HAP-1 (cell line): Measurements from ENCODE around the gene LTBR.
"Not testable (repeated sequence)": the region's sequence is repeated elsewhere in the genome, so short reads cannot be mapped to it uniquely, and the experiment has no call there.

Experiments
- DNase-seq, 2 experiments: peaks; one replicate each; pipeline ENCODE4 v3.0.0-alpha.2; 2016 to 2020; ENCODE audit warnings: low spot score in 2 of 2
- H3K27me3 ChIP-seq: fragments of 250-450 bp; sonication (Bioruptor Pico); 2 replicates; pipeline ENCODE4 v1.5.1; 2020; ENCODE audit warnings: low read depth, mild to moderate bottlenecking, moderate library complexity
- H3K36me3 ChIP-seq: fragments of 250-450 bp; sonication (Bioruptor Pico); replicated peaks from 2 replicates; pipeline ENCODE4 v1.5.1; 2020; ENCODE audit warnings: mild to moderate bottlenecking
- H3K4me1 ChIP-seq: fragments of 250-450 bp; sonication (Bioruptor Pico); 2 replicates; pipeline ENCODE4 v1.5.1; 2020; ENCODE audit warnings: mild to moderate bottlenecking
- H3K4me3 ChIP-seq: fragments of 250-450 bp; sonication (Bioruptor Pico); 2 replicates; pipeline ENCODE4 v1.5.1; 2020; ENCODE audit warnings: mild to moderate bottlenecking, moderate library complexity
- H3K9me3 ChIP-seq: fragments of 250-450 bp; sonication (Bioruptor Pico); 2 replicates; pipeline ENCODE4 v1.5.1; 2020; ENCODE audit warnings: mild to moderate bottlenecking, moderate library complexity
- in situ Hi-C: fragments of 300-500 bp; cut with MboI; formaldehyde crosslinking; loops from 3 replicates; pipeline ENCODE4 v1.14.3; 2020; ENCODE audit warnings: low sequenced_read_pairs, inconsistent platforms, mixed read lengths

The LTBR gene

DNA sequence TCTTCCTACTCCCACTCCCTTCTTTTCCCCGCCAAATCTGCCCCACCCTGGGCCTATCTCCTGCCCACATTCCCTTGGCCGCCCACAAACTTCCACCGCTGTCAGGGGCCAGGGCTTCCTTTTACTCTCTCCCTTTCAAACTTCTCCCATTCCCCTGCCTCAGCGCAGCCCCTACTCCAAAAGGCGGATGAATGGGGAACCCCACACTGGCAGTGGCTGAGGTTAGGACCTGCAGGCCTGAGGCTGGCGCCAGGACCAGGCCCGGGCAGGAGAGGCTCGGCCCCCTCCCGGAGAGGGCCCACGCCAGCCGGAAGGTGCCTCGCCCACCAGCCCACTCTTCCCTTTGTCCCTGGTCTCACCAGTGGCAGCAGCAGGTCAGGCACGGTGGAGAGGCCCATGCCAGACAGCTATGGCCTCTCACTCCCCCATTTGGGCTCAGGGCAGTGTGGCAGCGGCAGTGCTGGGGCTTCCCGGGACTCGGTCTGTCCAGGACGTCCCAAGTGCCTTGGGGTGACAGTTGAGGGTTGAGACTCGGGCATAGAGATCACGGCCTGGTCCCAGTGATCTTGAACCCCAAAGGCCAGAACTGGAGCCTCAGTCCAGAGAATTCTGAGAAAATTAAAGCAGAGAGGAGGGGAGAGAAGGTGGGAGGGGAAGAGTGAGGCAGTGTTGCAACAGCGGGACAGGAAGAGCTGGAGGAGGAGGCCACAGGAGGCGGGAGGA, 42.4 kb upstream of the LTBR start, which contains the start of gene TNFRSF1A:
Gene TNFRSF1A (minus strand): TSS at position 660 of the 723 bp plus-strand sequence. CDS start 262 bp downstream, at position 398.
- Histone ChIP-seq H3K4me3 (peak within 1 kb of the TSS; percentile 56), H3K9me3 (no peaks in the 10 kb centered on the region), H3K36me3 (no peaks in the 10 kb centered on the region), H3K4me1 (peaks cover 26% of the 10 kb centered on the region), H3K27me3 (no peaks in the 10 kb centered on the region)
- in situ Hi-C loops = no loop called here
- peak; percentile 76 to 79 for DNase-seq

DNA sequence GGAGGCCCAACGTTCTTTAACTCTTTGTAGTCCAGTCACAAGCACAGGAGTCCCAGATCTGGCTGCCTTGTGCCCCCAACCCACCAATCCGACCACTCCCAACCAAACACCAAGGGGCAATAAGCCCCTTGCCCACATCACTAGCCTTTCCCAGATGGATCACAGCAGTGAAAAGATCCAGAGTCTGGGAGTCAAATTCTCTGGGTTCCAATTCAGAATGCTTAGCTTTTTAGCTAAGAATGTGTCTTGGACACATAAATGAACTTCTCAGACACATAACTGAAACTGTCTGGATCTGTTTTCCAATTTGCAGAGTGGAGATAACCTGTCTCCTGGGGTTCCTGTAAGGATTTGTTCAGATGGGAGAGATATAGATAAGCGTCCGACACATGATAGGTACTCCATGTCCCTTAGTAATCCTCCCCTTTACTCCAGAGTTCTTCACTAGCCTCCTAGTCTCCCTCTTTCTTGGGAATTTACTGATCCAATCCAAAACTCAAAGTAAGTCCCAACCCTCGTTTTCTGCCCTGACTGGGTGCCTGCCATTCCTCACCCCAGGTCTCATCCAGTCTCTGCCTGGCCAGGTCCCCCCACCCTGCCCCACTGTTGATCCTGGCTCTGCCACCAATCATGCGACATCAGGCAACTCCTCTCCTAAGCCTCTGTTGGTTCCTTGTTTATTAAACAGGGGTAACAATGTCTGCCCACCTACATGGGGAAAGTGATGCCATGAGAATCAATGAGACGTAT, 41.6 kb upstream of the LTBR start:
- peaks cover 19% of the 10 kb centered on the region for H3K4me1 ChIP-seq
- in situ Hi-C loops = no loop called here
- no peak for DNase-seq
- no peaks in the 10 kb centered on the region for H3K27me3 ChIP-seq
- peak overlapping the region; percentile 56 for H3K4me3 ChIP-seq
- H3K9me3 ChIP-seq = no peaks in the 10 kb centered on the region
- H3K36me3 ChIP-seq = no peaks in the 10 kb centered on the region

DNA sequence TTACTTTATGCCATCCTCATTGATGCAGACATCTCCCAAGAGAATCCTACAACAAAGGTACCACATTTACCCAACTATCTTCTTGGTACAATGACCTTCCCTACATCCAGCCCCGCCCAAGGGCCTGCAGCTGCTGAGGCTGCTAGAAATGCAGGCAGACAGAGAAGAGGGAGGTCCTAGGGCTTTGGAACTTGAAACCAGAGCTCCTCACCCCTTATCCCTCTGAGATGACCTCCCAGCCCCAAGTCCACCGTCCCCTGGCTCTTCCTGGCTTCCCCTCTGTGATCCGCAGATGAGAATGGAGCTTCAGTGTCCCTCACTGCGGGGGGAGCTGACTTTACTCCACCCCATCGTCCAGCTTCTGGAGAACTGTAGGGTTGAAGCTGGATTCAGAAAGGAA, 40.4 kb upstream of the LTBR start:
- Histone ChIP-seq H3K4me3 (no peak overlapping the region), H3K9me3 (no peaks in the 10 kb centered on the region), H3K4me1 (peaks cover 14% of the 10 kb centered on the region), H3K36me3 (no peaks in the 10 kb centered on the region), H3K27me3 (no peaks in the 10 kb centered on the region)
- in situ Hi-C loops = no loop called here
- DNase-seq = no peak

DNA sequence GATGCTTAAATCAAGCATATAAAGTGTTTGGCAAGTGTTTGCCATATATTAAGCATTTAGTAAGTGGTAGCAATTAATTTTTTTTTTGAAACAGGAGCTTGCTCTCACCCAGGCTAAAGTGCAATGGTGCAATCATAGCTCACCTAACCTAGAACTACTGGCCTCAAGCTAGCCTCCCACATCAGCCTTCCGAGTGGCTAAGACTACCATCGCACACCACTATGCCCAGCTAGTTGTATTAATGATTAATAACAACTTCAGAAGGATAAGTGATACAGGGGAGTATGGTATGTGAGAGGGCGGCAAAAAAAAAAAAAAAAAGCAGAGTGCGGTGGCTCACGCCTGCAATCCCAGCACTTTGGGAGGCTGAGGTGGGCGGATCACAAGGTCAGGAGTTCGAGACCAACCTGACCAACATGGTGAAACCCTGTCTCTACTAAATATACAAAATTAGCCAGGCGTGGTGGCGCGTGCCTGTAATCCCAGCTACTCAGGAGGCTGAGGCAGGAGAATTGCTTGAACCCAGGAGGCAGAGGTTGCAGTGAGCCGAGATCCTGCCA, 39.8 kb upstream of the LTBR start:
- H3K27me3 ChIP-seq, in situ Hi-C loops, H3K4me3 ChIP-seq, H3K36me3 ChIP-seq, H3K9me3 ChIP-seq, DNase-seq: not testable (repeated sequence)
- H3K4me1 ChIP-seq = peaks cover 12% of the 10 kb centered on the region

DNA sequence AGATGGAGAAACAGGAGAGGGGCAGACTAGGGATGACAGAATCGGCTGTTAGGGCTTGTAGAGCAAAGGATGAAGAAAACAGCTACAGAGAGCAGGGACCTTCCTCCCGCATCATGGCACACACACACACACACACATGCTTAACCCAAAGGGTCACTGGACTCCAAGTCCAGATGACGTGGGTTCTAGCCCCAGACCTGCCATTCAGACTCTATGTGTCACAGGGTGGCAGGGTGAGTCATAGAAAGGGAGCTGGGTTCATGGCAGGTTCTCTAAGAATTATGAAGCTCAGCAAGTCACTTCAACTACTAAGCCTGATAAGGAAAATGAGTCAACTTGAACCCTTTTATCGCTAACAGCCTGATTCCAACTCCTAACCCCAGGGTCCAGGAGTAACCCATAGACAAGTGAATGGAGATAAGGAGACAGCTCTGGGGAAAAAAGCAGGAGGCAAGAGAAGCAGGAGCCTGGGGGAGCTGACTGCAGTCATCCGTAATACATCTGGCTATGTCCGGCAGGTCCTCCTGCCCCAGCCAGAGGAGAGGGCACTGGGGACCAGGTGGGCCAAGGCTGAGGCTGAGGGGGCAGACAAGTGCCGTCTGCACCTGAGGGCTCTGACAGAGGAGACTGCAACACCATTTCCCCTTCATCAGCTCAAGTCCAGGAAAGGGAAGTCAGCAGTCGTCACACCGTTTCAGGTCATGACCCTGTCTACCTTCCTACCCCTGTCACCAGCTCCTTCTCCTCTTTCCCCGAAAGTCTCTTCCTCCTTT, 38.5 kb upstream of the LTBR start:
- Histone ChIP-seq H3K4me3 (no peak overlapping the region), H3K9me3 (no peaks in the 10 kb centered on the region), H3K4me1 (peaks cover 4% of the 10 kb centered on the region), H3K27me3 (no peaks in the 10 kb centered on the region), H3K36me3 (no peaks in the 10 kb centered on the region)
- DNase-seq = no peak
- in situ Hi-C loops = no loop called here

DNA sequence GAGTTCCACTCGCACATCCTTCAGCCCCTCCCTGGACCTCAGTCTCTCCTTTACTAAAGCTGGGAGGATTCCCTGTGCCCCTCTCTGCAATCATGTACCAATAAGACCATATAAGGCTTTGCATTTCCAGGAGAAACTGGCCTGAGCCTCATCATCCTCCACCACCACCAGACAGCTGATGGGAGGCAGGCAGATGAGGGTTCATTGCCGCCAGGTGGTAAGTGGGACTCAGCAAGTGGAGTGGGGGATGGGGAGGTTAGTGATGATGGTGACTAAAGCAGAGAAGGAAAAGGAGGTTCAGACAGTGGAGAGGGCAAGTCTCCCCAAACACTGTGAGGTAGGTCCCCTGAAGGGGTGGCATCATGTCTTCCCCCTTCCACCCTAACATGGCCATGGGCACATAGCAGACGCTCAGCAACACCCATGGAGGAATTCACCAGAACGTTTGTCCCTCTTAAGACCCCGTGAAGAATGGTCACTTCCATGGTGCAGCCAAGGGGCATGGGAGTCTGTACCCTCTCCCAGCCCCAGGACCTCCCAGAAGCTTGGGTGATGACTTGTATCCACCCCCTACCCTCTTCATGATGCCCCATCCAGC, 37.6 kb upstream of the LTBR start:
- Histone ChIP-seq H3K27me3 (no peaks in the 10 kb centered on the region), H3K4me3 (no peak overlapping the region), H3K4me1 (peaks cover 4% of the 10 kb centered on the region), H3K36me3 (no peaks in the 10 kb centered on the region), H3K9me3 (no peaks in the 10 kb centered on the region)
- DNase-seq = no peak
- in situ Hi-C loops = no loop called here

DNA sequence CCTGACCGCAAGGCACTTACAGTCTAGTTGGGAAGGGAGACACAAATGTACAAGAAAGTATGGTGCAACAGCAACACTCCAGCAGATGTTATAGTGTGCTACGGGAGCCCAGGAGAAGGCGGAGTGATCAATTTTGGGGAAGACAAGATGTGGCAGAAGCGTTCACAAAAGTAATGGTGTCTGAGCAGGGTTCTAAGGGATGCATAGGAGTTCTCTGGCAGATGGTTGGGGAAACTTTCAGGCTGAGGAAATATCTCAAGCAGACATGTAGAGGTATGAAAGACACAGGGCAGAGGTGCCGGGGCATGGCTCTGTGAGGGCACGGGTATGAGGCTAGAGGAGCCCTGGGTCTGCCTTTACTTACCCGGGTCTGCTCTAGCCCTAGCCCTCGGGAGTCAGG, 37.0 kb upstream of the LTBR start:
- Histone ChIP-seq H3K9me3 (no peaks in the 10 kb centered on the region), H3K4me3 (no peak overlapping the region), H3K36me3 (no peaks in the 10 kb centered on the region), H3K27me3 (no peaks in the 10 kb centered on the region), H3K4me1 (peaks cover 4% of the 10 kb centered on the region)
- no peak for DNase-seq
- in situ Hi-C loops = no loop called here

DNA sequence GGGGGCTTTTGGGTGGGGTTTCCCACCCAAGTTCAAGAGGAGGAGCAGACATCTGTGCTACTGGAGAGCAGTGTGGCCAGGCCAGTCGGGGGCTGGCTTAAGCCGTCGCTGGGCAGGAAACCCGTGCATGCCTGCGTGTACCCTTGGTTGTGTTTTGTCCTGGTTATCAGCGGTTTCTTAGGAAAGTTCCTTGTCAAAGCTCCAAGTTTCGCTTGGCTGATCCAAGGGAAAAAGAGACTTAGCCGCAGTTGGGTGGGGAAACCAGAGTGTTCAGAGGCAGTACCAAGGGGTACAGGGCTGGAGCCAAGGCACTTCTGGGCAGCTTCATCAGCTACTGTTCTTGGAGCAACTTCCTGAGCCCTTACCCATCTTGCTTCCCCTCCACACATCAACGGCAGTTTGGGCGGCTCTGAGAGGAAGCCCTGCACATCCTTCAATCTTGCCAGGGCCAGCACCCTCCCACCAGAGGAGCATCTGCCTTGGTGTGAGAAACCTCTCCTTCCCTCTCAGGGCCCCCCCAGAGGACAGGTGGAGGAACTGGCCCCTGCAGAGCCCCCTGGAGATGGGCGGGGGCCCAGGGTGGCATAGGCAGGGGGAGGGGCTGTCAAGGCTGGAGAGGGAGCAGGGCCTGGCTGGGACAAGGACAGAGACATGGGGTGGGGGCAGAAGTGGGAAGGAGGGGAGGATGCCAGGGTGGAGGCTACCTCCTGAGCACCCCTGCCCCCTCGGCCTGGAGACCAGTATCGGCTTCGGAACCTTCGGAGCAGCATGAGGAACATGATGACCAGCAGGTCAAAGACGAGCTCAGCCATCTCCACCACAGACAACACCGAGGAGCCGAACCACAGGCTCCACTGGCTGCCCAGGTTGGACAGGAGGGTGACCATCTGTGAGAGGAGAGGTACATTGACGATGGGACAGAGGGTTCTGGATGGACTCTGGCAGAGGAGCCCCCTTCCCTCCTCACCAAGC, 36.3 kb upstream of the LTBR start:
- DNase-seq = no peak
- in situ Hi-C loops = no loop called here

DNA sequence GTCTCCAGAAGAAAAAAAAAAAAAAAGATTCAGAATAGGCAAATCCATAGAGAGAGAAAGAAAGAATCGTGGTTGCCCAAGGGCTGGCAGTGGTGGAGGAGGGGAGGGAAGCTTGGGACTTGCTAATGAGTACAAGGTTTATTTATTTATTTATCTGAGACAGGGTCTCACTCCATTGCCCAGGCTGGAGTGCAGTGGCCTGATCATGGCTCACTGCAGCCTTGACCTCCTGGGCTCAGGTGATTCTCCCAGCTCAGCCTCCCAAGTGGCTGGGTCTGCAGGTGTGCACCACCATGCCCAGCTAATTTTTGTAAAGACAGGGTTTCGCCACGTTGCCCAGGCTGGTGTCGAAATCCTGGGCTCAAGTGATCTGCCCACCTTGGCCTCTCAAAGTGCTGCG, 32.3 kb upstream of the LTBR start:
- H3K4me3 ChIP-seq = no peak overlapping the region
- H3K9me3 ChIP-seq = no peaks in the 10 kb centered on the region
- in situ Hi-C loops = no loop called here
- no peak for DNase-seq
- H3K4me1 ChIP-seq = no peaks in the 10 kb centered on the region
- no peaks in the 10 kb centered on the region for H3K27me3 ChIP-seq
- H3K36me3 ChIP-seq = no peaks in the 10 kb centered on the region

More for the DNA sequence above, 36.3 kb upstream of the LTBR start:
- no peak overlapping the region for H3K4me3 ChIP-seq
- H3K9me3 ChIP-seq = no peaks in the 10 kb centered on the region
- no peaks in the 10 kb centered on the region for H3K4me1 ChIP-seq
- no peaks in the 10 kb centered on the region for H3K27me3 ChIP-seq
- H3K36me3 ChIP-seq = no peaks in the 10 kb centered on the region

DNA sequence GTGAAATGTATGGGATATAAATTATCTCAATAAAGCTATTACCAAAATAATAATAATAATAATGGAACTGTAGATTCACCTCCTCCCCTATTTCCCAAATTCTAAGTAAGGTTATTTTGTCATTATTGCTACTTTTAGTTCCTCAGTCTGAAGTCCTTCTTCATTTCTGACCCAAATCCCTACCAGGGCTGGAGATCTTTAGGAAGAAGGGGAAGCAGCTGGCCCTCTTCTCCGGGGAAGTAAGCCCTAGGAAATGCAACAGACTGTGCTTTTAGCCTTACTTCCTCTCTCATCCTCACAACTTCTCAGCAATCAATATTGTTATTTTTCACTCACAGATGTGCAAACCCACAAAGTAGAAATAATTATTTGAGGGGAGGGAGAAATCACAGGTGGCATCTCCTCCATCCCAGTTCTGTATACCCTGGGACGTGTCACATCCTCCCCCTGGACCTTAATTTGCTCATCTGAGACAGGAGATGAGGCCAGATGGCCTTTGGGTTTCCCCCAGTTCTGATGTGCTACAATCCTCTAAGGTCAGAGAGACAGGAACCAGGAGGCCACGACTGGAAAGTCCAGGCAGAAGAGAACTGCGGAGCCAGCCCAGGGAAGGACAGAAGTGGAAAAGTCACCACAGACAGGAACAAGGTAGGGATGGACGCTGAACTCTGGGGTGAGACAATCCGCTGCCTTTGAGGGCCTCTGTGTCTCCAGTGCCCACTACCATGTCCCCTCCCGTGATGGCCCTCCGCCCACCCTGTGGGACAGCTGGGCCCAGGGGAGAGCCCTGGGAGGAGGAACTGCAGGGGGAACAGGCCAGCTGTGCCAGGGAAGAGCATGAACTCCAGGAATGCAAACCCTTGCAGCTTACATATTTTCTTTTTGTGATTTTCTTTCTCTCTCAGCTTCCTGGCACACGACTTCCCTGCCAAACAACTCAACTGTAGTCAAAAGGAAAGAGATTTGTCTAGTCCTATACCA, 31.5 kb upstream of the LTBR start:
- DNase-seq = no peak
- Histone ChIP-seq H3K27me3 (no peaks in the 10 kb centered on the region), H3K36me3 (no peaks in the 10 kb centered on the region), H3K4me1 (no peaks in the 10 kb centered on the region), H3K4me3 (no peak overlapping the region), H3K9me3 (no peaks in the 10 kb centered on the region)
- in situ Hi-C loops = no loop called here

DNA sequence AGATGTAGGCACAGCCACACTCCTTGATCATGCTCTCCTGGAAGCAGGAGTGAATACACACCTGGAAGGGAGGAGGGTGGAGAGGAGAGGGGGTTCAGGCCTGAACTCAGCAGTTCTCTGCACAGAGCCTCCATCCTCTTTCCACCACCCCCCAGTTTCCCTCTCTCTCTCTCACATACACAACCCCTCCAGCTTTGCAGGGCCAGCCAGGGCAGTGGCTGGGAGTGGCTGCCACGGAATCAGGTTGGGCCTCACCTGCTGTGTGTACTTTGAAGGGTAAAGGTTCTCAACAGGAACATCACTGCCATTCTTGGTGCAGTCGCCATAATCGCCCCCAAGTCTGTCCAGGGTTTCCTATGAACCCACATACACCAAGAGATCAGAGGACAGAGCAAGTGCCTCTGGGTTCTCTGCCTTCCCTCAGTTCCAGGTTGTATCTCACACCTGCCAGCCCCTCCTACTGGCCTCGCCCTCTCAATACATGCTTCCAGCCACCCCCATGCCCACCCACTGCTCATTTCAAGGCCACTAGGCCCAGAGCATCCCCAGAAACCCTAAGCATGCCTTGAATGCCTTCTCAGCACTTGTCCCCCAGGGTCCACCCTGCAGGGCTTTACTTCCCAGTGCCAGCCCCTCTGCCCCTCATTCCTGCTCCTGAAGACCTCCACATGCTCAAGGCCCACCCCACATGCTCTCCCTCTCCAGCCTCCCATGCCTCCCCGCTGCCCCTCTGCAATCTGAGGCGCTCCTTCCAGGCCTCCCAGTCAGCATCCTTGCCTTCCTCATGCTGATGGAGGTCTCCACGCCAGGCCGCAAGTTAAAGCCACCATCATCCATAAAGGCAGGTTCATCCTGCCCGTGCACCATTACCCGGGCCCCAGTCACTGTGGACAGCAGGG, 29.2 kb upstream of the LTBR start:
- Histone ChIP-seq H3K36me3 (no peaks in the 10 kb centered on the region), H3K4me1 (no peaks in the 10 kb centered on the region), H3K27me3 (no peaks in the 10 kb centered on the region), H3K4me3 (no peak overlapping the region), H3K9me3 (no peaks in the 10 kb centered on the region)
- in situ Hi-C loops = no loop called here
- no peak for DNase-seq
